Ovary (tissue), 3 donors: ENCODE data around the gene TRIP6.

Source experiments
- EP300 ChIP-seq: sonication (generic); formaldehyde crosslinking; IDR thresholded peaks from one replicate; pipeline ENCODE4 v1.6.1; 2017; ENCODE audit warnings: antibody characterized with exemption
- POLR2A ChIP-seq: fragments of 450-650 bp; IDR thresholded peaks from one replicate; pipeline ENCODE4 v1.6.1; 2017; ENCODE audit warnings: antibody characterized with exemption, mild to moderate bottlenecking, moderate library complexity
- TF ChIP-seq, protein P1 (sequence below), 3 donors: fragments of 450-650 bp in 2 of 3; fragments of 200-600 bp in 1 of 3; IDR thresholded peaks; one replicate each; pipeline versions ENCODE4 v1.5.1 to v1.8.0; 2016 to 2022; ENCODE audit warnings: antibody characterized with exemption in 3 of 3, mild to moderate bottlenecking in 1 of 3
- donor health status: DM: no; HTN: no; CAD: no.

DNA sequence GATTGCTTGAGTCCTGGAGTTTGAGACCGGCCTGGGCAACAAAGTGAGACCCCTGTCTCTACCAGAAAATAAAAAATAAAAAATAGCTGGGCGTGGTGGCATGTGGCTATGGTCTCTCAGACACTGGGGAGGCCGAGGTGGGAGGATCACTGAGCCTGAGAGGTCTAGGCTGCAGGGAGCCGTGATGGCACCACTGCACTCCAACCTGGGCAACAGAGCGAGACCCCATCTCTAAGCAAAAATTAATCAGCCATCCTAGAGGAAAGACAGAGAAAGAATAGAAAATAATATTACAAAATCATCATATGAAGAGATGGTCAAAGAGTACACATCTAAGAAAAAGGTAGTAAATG, 34.9 kb upstream of the TRIP6 start:
- TF ChIP-seq, protein P1, sequence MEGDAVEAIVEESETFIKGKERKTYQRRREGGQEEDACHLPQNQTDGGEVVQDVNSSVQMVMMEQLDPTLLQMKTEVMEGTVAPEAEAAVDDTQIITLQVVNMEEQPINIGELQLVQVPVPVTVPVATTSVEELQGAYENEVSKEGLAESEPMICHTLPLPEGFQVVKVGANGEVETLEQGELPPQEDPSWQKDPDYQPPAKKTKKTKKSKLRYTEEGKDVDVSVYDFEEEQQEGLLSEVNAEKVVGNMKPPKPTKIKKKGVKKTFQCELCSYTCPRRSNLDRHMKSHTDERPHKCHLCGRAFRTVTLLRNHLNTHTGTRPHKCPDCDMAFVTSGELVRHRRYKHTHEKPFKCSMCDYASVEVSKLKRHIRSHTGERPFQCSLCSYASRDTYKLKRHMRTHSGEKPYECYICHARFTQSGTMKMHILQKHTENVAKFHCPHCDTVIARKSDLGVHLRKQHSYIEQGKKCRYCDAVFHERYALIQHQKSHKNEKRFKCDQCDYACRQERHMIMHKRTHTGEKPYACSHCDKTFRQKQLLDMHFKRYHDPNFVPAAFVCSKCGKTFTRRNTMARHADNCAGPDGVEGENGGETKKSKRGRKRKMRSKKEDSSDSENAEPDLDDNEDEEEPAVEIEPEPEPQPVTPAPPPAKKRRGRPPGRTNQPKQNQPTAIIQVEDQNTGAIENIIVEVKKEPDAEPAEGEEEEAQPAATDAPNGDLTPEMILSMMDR (IDR thresholded peaks at IDR 0.05), result no peak
- no peak for TF ChIP-seq POLR2A
- TF ChIP-seq EP300, result no peak
